Measurements from ENCODE around the gene SSRP1.

SSRP1 gene

GRCh38 chr11:57327721-57328120, 8.0 kb downstream of the SSRP1 start:
- Histone ChIP-seq H3K27ac (ENCODE audit: low read depth, low read length) (no peak overlapping the region), H3K27me3 (ENCODE audit: control insufficient read depth in 5 of 5, insufficient read depth in 4 of 5, low read length in 5 of 5) (no peaks in the 10 kb centered on the region), H3K36me3 (ENCODE audit: control insufficient read depth in 5 of 5, insufficient read depth in 5 of 5, low read length in 5 of 5) (peaks cover 6 to 67% (median 63%) of the 10 kb centered on the region in 5 donors), H3K9ac (ENCODE audit: low read length in 5 of 5) (no peak overlapping the region), H3K9me3 (ENCODE audit: control insufficient read depth in 5 of 5, low read length in 5 of 5) (no peaks in the 10 kb centered on the region), H3K4me3 (ENCODE audit: low read depth in 1 of 5, low read length in 5 of 5) (no peak overlapping the region), H3K4me1 (ENCODE audit: control insufficient read depth in 5 of 5, insufficient read depth in 5 of 5, low read length in 5 of 5) (peaks cover 11 to 40% (median 29%) of the 10 kb centered on the region in 5 donors)

- Histone ChIP-seq H3K4me1 (ENCODE audit: control insufficient read depth in 5 of 5, insufficient read depth in 5 of 5, low read length in 5 of 5) (peaks cover 24 to 60% (median 49%) of the 10 kb centered on the region in 5 donors), H3K9me3 (ENCODE audit: control insufficient read depth in 5 of 5, low read length in 5 of 5) (no peaks in the 10 kb centered on the region), H3K27me3 (ENCODE audit: control insufficient read depth in 5 of 5, insufficient read depth in 4 of 5, low read length in 5 of 5) (peaks cover 0 to 4% (median 0%) of the 10 kb centered on the region in 5 donors), H3K36me3 (ENCODE audit: control insufficient read depth in 5 of 5, insufficient read depth in 5 of 5, low read length in 5 of 5) (peaks cover 3 to 50% (median 42%) of the 10 kb centered on the region in 5 donors), H3K9ac (ENCODE audit: low read length in 5 of 5) (peak overlapping the region; percentile 70 to 90 (median 85)), H3K27ac (ENCODE audit: low read depth, low read length) (peak overlapping the region; percentile 96), H3K4me3 (ENCODE audit: low read depth in 1 of 5, low read length in 5 of 5) (peak overlapping the region; percentile 70 to 85 (median 80))
These were observed 10.0 kb downstream of the SSRP1 start for GRCh38 chr11:57325735-57326048.

GRCh38 chr11:57324886-57325734, 10.6 kb downstream of the SSRP1 start, which contains the start of gene TNKS1BP1:
Gene TNKS1BP1 (minus strand): TSS chr11:57324952. CDS start chr11:57321885, 3,067 bp downstream.
- H3K4me1 ChIP-seq (ENCODE audit: control insufficient read depth in 5 of 5, insufficient read depth in 5 of 5, low read length in 5 of 5) = peaks cover 24 to 60% (median 54%) of the 10 kb centered on the region in 5 donors
- H3K9me3 ChIP-seq (ENCODE audit: control insufficient read depth in 5 of 5, low read length in 5 of 5) = no peaks in the 10 kb centered on the region
- H3K9ac ChIP-seq (ENCODE audit: low read length in 5 of 5) = peak within 1 kb of the TSS; percentile 70 to 97 (median 90)
- peaks cover 3 to 50% (median 40%) of the 10 kb centered on the region in 5 donors for H3K36me3 ChIP-seq (ENCODE audit: control insufficient read depth in 5 of 5, insufficient read depth in 5 of 5, low read length in 5 of 5)
- H3K27ac ChIP-seq (ENCODE audit: low read depth, low read length) = peak within 1 kb of the TSS; percentile 96
- H3K27me3 ChIP-seq (ENCODE audit: control insufficient read depth in 5 of 5, insufficient read depth in 4 of 5, low read length in 5 of 5) = peaks cover 0 to 4% (median 0%) of the 10 kb centered on the region in 5 donors
- peak within 1 kb of the TSS; percentile 80 to 95 (median 85) for H3K4me3 ChIP-seq (ENCODE audit: low read depth in 1 of 5, low read length in 5 of 5)

- peaks cover 0 to 4% (median 0%) of the 10 kb centered on the region in 5 donors for H3K27me3 ChIP-seq (ENCODE audit: control insufficient read depth in 5 of 5, insufficient read depth in 4 of 5, low read length in 5 of 5)
- no peaks in the 10 kb centered on the region for H3K9me3 ChIP-seq (ENCODE audit: control insufficient read depth in 5 of 5, low read length in 5 of 5)
- peaks cover 24 to 64% (median 60%) of the 10 kb centered on the region in 5 donors for H3K4me1 ChIP-seq (ENCODE audit: control insufficient read depth in 5 of 5, insufficient read depth in 5 of 5, low read length in 5 of 5)
- H3K27ac ChIP-seq (ENCODE audit: low read depth, low read length) = peak overlapping the region; percentile 96
- peaks cover 3 to 46% (median 32%) of the 10 kb centered on the region in 5 donors for H3K36me3 ChIP-seq (ENCODE audit: control insufficient read depth in 5 of 5, insufficient read depth in 5 of 5, low read length in 5 of 5)
- H3K4me3 ChIP-seq (ENCODE audit: low read depth in 1 of 5, low read length in 5 of 5) = peak overlapping the region; percentile 80 to 95 (median 85)
- H3K9ac ChIP-seq (ENCODE audit: low read length in 5 of 5) = peak overlapping the region; percentile 67 to 97 (median 86)
These were observed 11.4 kb downstream of the SSRP1 start for GRCh38 chr11:57324154-57324885.

GRCh38 chr11:57323855-57324153, 11.9 kb downstream of the SSRP1 start:
- peaks cover 0 to 4% (median 0%) of the 10 kb centered on the region in 5 donors for H3K27me3 ChIP-seq (ENCODE audit: control insufficient read depth in 5 of 5, insufficient read depth in 4 of 5, low read length in 5 of 5)
- peak overlapping the region; percentile 67 to 97 (median 86) for H3K9ac ChIP-seq (ENCODE audit: low read length in 5 of 5)
- H3K27ac ChIP-seq (ENCODE audit: low read depth, low read length) = peak overlapping the region; percentile 96
- peak overlapping the region; percentile 80 to 95 (median 85) for H3K4me3 ChIP-seq (ENCODE audit: low read depth in 1 of 5, low read length in 5 of 5)
- H3K4me1 ChIP-seq (ENCODE audit: control insufficient read depth in 5 of 5, insufficient read depth in 5 of 5, low read length in 5 of 5) = peaks cover 24 to 68% (median 64%) of the 10 kb centered on the region in 5 donors
- H3K9me3 ChIP-seq (ENCODE audit: control insufficient read depth in 5 of 5, low read length in 5 of 5) = no peaks in the 10 kb centered on the region
- peaks cover 3 to 41% (median 29%) of the 10 kb centered on the region in 5 donors for H3K36me3 ChIP-seq (ENCODE audit: control insufficient read depth in 5 of 5, insufficient read depth in 5 of 5, low read length in 5 of 5)

GRCh38 chr11:57323167-57323854, 12.4 kb downstream of the SSRP1 start:
- peak overlapping the region; percentile 67 to 97 (median 86) for H3K9ac ChIP-seq (ENCODE audit: low read length in 5 of 5)
- peaks cover 26 to 73% (median 68%) of the 10 kb centered on the region in 5 donors for H3K4me1 ChIP-seq (ENCODE audit: control insufficient read depth in 5 of 5, insufficient read depth in 5 of 5, low read length in 5 of 5)
- H3K4me3 ChIP-seq (ENCODE audit: low read depth in 1 of 5, low read length in 5 of 5) = peak overlapping the region; percentile 80 to 95 (median 85)
- peaks cover 3 to 40% (median 26%) of the 10 kb centered on the region in 5 donors for H3K36me3 ChIP-seq (ENCODE audit: control insufficient read depth in 5 of 5, insufficient read depth in 5 of 5, low read length in 5 of 5)
- no peaks in the 10 kb centered on the region for H3K9me3 ChIP-seq (ENCODE audit: control insufficient read depth in 5 of 5, low read length in 5 of 5)
- peaks cover 0 to 4% (median 0%) of the 10 kb centered on the region in 5 donors for H3K27me3 ChIP-seq (ENCODE audit: control insufficient read depth in 5 of 5, insufficient read depth in 4 of 5, low read length in 5 of 5)
- H3K27ac ChIP-seq (ENCODE audit: low read depth, low read length) = peak overlapping the region; percentile 96

- Histone ChIP-seq H3K27ac (ENCODE audit: low read depth, low read length) (peak overlapping the region; percentile 96), H3K4me3 (ENCODE audit: low read depth in 1 of 5, low read length in 5 of 5) (peak overlapping the region; percentile 80 to 95 (median 85)), H3K36me3 (ENCODE audit: control insufficient read depth in 5 of 5, insufficient read depth in 5 of 5, low read length in 5 of 5) (peaks cover 0 to 39% (median 25%) of the 10 kb centered on the region in 5 donors), H3K9ac (ENCODE audit: low read length in 5 of 5) (peak overlapping the region; percentile 57 to 97 (median 82)), H3K27me3 (ENCODE audit: control insufficient read depth in 5 of 5, insufficient read depth in 4 of 5, low read length in 5 of 5) (peaks cover 0 to 4% (median 0%) of the 10 kb centered on the region in 5 donors), H3K4me1 (ENCODE audit: control insufficient read depth in 5 of 5, insufficient read depth in 5 of 5, low read length in 5 of 5) (peaks cover 34 to 81% (median 76%) of the 10 kb centered on the region in 5 donors), H3K9me3 (ENCODE audit: control insufficient read depth in 5 of 5, low read length in 5 of 5) (no peaks in the 10 kb centered on the region)
These were observed 13.2 kb downstream of the SSRP1 start for GRCh38 chr11:57322256-57323166.

GRCh38 chr11:57321388-57322255, 14.1 kb downstream of the SSRP1 start:
- H3K4me3 ChIP-seq (ENCODE audit: low read depth in 1 of 5, low read length in 5 of 5) = peak overlapping the region; percentile 60 to 85 (median 80)
- peak overlapping the region; percentile 96 for H3K27ac ChIP-seq (ENCODE audit: low read depth, low read length)
- peaks cover 0 to 4% (median 0%) of the 10 kb centered on the region in 5 donors for H3K27me3 ChIP-seq (ENCODE audit: control insufficient read depth in 5 of 5, insufficient read depth in 4 of 5, low read length in 5 of 5)
- peaks cover 39 to 89% (median 83%) of the 10 kb centered on the region in 5 donors for H3K4me1 ChIP-seq (ENCODE audit: control insufficient read depth in 5 of 5, insufficient read depth in 5 of 5, low read length in 5 of 5)
- peaks cover 0 to 39% (median 25%) of the 10 kb centered on the region in 5 donors for H3K36me3 ChIP-seq (ENCODE audit: control insufficient read depth in 5 of 5, insufficient read depth in 5 of 5, low read length in 5 of 5)
- no peaks in the 10 kb centered on the region for H3K9me3 ChIP-seq (ENCODE audit: control insufficient read depth in 5 of 5, low read length in 5 of 5)
- H3K9ac ChIP-seq (ENCODE audit: low read length in 5 of 5) = peak overlapping the region; percentile 41 to 97 (median 82)
